D721Med (cell line): ENCODE results near the gene BRSK1.

ENCODE experiments used
- DNase-seq: peaks from one replicate; pipeline ENCODE4 v3.0.0; 2011; ENCODE audit warnings: low spot score; ENCODE audit not compliant: insufficient read length
- FAIRE-seq: peaks from 2 replicates; lab custom pipeline; 2011; peaks lifted over from hg19 to GRCh38; lab: Jason Lieb, UNC
- CTCF ChIP-seq: IDR thresholded peaks from 2 replicates; pipeline ENCODE4 v1.5.1; 2012; ENCODE audit warnings: mild to moderate bottlenecking, control low read depth; ENCODE audit not compliant: insufficient read depth; ENCODE audit errors: missing control alignments

BRSK1 gene

GRCh38 chr19:55301459-55302317 lies 17.9 kb downstream of the BRSK1 start:
- DNase-seq = peak; percentile 100
- peak; percentile 66 for TF ChIP-seq CTCF
- no peak for FAIRE-seq

GRCh38 chr19:55302318-55302703 lies 18.5 kb downstream of the BRSK1 start:
- TF ChIP-seq CTCF = no peak
- DNase-seq (no peak), FAIRE-seq (no peak)

- no peak for FAIRE-seq
These were observed 19.7 kb downstream of the BRSK1 start for GRCh38 chr19:55303477-55303876.

GRCh38 chr19:55304279-55304978 lies 20.6 kb downstream of the BRSK1 start:
- peak; percentile 83 for DNase-seq
- TF ChIP-seq CTCF = no peak
- no peak for FAIRE-seq

More at GRCh38 chr19:55303477-55303876, 19.7 kb downstream of the BRSK1 start:
- no peak for TF ChIP-seq CTCF
- no peak for DNase-seq

- DNase-seq (no peak), FAIRE-seq (no peak)
These were observed 21.2 kb downstream of the BRSK1 start for GRCh38 chr19:55304980-55305379.

GRCh38 chr19:55305491-55305890 lies 21.7 kb downstream of the BRSK1 start:
- peak; percentile 77 for DNase-seq
- no peak for TF ChIP-seq CTCF
- FAIRE-seq = no peak

More at GRCh38 chr19:55304980-55305379, 21.2 kb downstream of the BRSK1 start:
- TF ChIP-seq CTCF = no peak
